Subcutaneous adipose tissue (tissue), 4 donors: ENCODE data around the gene SPAG16. TPM values are rescaled to one million over a fixed set of nuclear protein-coding genes. Genes with fewer than 3 reads are reported as not detected.

Experiments
- total RNA-seq, 4 donors: library from RNA; depleted of rRNA; stranded (reverse); fragments of >200 nt; gene quantifications; one replicate each; pipeline ENCODE4 v1.1.0, GENCODE V29; 2016
- TF ChIP-seq, protein P1 (sequence below): fragments of 450-650 bp; IDR thresholded peaks from one replicate; pipeline ENCODE4 v1.5.1; 2016; ENCODE audit warnings: low read depth, mild to moderate bottlenecking, control low read depth, antibody characterized with exemption, moderate library complexity

Gene SPAG16
- total RNA-seq, 4 donors from 2014 or later, result 11.2 to 27.2 (median 18.2) TPM

DNA sequence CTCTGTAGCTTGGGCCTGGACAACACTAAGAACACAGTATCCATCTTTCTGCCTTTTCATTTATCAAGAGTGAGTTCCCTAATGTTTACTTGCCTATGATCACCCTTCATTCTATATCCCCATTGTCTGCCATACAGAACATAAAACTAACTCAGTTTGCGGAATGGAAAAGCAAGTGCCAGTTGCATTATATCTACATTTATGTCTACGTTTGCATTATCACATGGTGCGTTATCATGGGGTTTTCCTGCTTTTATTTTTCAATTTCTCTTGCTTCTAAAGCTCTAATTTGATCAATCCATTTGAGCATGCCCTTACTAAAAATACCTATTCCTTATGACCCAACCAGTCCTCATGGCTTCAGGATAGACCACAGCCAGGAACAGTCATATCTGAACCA is 704.9 kb downstream of the SPAG16 start:
- TF ChIP-seq, protein P1, sequence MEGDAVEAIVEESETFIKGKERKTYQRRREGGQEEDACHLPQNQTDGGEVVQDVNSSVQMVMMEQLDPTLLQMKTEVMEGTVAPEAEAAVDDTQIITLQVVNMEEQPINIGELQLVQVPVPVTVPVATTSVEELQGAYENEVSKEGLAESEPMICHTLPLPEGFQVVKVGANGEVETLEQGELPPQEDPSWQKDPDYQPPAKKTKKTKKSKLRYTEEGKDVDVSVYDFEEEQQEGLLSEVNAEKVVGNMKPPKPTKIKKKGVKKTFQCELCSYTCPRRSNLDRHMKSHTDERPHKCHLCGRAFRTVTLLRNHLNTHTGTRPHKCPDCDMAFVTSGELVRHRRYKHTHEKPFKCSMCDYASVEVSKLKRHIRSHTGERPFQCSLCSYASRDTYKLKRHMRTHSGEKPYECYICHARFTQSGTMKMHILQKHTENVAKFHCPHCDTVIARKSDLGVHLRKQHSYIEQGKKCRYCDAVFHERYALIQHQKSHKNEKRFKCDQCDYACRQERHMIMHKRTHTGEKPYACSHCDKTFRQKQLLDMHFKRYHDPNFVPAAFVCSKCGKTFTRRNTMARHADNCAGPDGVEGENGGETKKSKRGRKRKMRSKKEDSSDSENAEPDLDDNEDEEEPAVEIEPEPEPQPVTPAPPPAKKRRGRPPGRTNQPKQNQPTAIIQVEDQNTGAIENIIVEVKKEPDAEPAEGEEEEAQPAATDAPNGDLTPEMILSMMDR, result no peak

DNA sequence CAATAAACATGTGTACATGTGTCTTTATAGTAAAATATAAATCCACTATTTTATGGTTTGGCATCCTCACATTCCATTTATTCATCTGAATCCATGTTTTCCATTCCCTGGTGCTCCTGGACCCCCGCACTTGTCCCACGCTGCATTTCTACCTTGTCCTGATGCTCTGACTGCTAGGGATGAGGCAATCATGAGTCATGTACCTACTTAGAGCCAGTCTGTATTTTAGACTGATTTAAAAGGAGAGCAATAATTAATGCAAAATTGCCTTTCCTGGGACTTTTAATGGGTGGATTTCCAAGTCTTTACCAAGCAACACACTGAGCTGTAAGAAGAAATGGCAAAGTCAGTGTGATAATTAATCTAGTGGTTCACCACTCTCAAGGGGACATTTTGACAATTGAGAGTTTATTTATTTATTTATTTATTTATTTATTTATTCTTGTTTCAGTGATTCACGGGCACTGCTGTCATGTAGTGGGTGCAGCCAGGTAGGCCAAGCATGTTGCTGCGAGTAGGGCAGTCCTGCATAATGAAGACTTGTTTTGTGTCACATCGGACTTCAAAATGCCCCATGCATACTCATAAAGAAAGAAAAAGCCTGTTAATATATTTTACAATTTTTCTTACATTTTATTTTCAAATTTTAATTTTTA is 707.3 kb downstream of the SPAG16 start:
- TF ChIP-seq, protein P1, result no peak

DNA sequence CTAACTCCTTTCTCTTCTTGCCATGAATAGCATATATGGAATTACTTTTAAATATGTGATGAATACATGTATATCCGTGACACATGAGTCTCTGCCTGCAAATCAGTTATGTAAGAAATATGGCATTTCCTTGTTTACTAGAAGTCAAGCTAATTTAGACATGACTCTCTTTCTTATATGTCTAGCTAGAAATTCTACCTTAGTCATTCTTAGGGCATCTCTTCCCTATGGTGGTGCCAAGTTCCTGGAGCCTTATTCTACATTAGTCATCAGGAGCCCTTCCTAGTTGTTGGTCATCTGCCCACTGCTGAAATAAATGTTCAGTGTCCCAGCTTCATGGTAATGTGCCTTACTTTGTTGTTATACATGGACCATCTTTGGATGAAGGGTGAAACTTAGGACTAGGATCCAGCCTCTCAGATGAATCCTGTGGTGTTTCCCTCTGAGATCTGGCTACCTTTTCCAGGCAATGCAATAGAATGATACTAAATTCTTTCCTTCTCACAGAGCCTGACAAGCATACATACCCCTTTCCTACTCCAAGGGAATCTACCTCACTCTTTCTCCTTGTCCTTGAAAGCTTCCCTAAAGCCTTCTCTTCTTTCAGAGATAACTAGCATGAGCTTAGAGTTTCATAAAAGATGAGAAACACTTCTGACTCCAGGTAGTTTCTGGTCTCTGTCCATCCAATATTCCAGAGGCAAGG is 711.3 kb downstream of the SPAG16 start:
- TF ChIP-seq, protein P1, result no peak

DNA sequence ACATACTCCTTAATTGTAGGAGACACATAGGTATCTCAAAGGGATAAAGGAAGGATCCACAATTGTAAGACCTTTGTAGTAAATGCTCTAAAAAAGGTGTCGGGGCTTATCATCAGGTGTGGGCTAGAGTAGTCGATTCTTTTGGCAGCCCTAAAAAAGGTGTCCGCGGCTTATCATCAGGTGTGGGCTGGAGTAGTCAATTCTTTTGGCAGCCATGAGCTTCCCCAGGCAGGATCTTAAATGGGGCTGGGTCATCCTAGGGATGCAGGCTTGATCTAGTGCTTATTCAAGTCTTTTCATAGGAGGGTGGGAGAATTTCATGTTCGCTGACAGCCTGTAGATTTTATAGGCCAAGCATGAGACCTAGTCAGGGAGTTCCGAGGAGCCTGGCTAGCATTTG is 720.2 kb downstream of the SPAG16 start:
- TF ChIP-seq, protein P1, result no peak

DNA sequence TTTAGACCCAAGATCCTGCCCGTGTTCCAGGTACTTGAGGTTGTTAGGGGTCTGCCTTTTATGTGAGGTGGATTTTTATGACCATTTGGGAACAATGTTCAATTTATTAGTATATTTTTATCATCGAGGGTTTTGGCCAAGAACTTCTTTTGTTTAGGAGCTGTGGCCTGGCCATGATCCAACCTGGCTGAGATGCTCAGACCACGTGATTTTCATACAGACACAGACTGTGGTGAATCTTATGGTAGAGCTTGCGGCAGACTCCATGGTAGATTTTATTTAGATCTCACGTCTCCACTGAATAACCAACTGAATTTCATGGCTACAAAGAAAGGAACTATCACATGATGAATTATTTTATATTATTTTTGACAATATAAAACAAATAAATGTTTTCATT is 721.1 kb downstream of the SPAG16 start:
- TF ChIP-seq, protein P1, result no peak

DNA sequence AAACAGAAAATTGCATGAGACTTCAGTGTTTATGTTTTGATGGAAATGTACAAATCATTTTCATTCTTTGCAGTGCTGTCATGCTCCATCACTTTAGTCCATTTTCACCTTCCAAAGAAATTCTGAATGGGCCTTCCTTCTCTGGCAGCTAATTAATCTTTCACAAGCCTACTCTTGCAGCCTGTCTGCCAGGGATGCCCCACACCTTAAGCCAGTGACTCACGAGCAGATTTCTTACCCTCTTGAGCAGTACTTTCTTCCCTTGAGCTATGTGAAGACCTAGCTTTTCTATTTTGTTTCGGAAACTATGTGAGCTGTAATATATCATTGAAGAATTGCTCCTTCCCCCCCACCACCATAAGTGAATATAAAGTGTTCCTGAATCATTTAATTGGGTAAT is 722.3 kb downstream of the SPAG16 start:
- TF ChIP-seq, protein P1, result no peak

DNA sequence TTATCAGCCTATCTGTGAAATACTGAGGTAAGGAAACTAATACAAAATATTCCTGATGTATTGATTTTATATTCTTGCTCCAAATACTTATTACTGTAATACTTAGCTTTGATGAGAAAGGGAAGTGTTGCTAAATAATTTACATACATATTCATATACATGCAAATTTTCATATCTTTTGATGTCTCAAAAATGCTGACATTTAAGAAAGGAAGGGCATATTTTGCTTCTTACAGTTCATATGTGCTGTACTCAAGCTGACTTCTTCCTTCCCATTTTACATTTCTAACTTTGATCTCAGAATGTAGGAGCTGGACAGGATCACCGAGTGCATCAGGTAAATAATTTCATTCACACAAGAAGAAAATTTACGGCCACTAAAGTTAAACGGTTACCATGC is 727.4 kb downstream of the SPAG16 start:
- TF ChIP-seq, protein P1, result no peak
